ENCODE results near the gene ZNF514. TPM values are rescaled to one million over a fixed set of nuclear protein-coding genes. Genes with fewer than 3 reads are reported as not detected.

The ZNF514 gene
- total and polyA plus RNA-seq, 2 of the 8 experiments (the other 6 are each of a cell fraction or from before 2014, with no cell fraction given), result 5.3 to 13.3 TPM

DNA sequence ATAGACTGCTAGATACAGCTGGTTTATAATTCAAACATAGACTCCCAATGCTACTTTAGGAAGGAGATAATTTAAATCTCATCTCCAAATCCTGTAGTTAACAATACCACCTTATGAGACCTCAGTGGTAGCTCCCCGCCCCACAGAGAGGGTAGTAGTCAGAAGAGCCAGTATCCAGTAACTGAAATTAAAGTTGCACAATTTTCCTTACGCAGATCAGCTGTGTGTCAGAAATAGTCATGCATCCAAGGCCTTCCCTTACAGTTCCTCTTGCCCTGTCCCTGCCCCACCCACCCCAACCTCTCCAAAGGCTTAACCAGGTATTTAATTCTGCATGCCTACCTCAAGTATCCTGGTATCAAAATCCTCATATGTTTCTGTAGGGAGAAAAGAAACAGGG is 53.6 kb downstream of the ZNF514 start:
- no peak overlapping the region for H3K27ac ChIP-seq (ENCODE audit: low read depth, low read length)
- TF ChIP-seq GTF2F1 (IDR thresholded peaks at IDR 0.05; ENCODE audit: borderline replicate concordance, low read depth, low read length) (no peak), BCL11A (IDR thresholded peaks at IDR 0.05; ENCODE audit: low read depth in 2 of 2, low read length in 2 of 2) (no peak)
- 95% methylated on average over 2 of the region's 2 CpGs; no CpG with 5 or more reads in 1 of the 2 experiments for WGBS, 2 experiments (ENCODE audit: extremely low coverage in 1 of 2, insufficient coverage in 1 of 2, insufficient read length in 1 of 2, insufficient replicate concordance in 2 of 2, low coverage in 1 of 2, low lambda C conversion rate in 2 of 2, missing lambda C conversion rate in 1 of 2)
- no peak overlapping the region for H4K5ac ChIP-seq (ENCODE audit: insufficient read length, low read depth, low read length)
- H3K4ac ChIP-seq (replicated peaks; ENCODE audit: insufficient read length, low read depth, low read length), result no peak overlapping the region
- peaks cover 0 to 2% of the 10 kb centered on the region in 2 experiments for H4K20me1 ChIP-seq (replicated peaks in 1 of 2; ENCODE audit: control insufficient read depth in 1 of 2, insufficient read depth in 2 of 2, low read length in 2 of 2)
- no peak overlapping the region for H3K14ac ChIP-seq (ENCODE audit: insufficient read length)
- no peaks in the 10 kb centered on the region for H3K79me1 ChIP-seq (ENCODE audit: low read depth, low read length)
- H2BK12ac ChIP-seq (ENCODE audit: low read depth, low read length), result no peak overlapping the region
- H2AK5ac ChIP-seq (ENCODE audit: low read depth, low read length), result no peak overlapping the region
- H2BK5ac ChIP-seq (ENCODE audit: low read depth, low read length), result no peak overlapping the region
- CTCF ChIA-PET (ENCODE audit: partially characterized antibody), result interaction anchor here (1.5 to 1.9 kb wide), 3 partner anchors 10 to 29 kb away, joined by 7 to 11 read pairs (median 8); no protein-coding TSS in a partner anchor
- no peaks in the 10 kb centered on the region for H3K4me1 ChIP-seq (replicated peaks in 1 of 4; ENCODE audit: control insufficient read depth in 3 of 4, insufficient read depth in 4 of 4, low read length in 3 of 4)
- H4K8ac ChIP-seq (ENCODE audit: extremely low read depth, insufficient read depth, low read length), result no peak overlapping the region
- H3K79me2 ChIP-seq (ENCODE audit: control insufficient read depth in 1 of 2, insufficient read depth in 2 of 2, low read length in 2 of 2), result no peaks in the 10 kb centered on the region
- H2BK20ac ChIP-seq (ENCODE audit: low read length), result no peak overlapping the region
- no peaks in the 10 kb centered on the region for H3K27me3 ChIP-seq (replicated peaks in 1 of 4; ENCODE audit: control insufficient read depth in 3 of 4, extremely low read depth in 1 of 4, insufficient read depth in 3 of 4, low read length in 3 of 4)
- H3K23me2 ChIP-seq (ENCODE audit: low read depth, low read length), result no peaks in the 10 kb centered on the region
- DNase-seq (ENCODE audit: low read depth in 1 of 2, low spot score in 2 of 2) (no peak), FAIRE-seq (no peak)
- H4K91ac ChIP-seq (replicated peaks; ENCODE audit: insufficient read length, low read length), result no peak overlapping the region
- no peak overlapping the region for H2BK120ac ChIP-seq (replicated peaks; ENCODE audit: low read depth, low read length)
- no peak overlapping the region for H3K4me3 ChIP-seq (ENCODE audit: extremely low read depth in 1 of 4, insufficient read depth in 2 of 4, low read depth in 3 of 4, low read length in 4 of 4)
- POLR2A ChIA-PET (ENCODE audit: partially characterized antibody), result interaction anchor here (1.8 kb wide), 1 partner anchor 26 kb away, joined by 4 read pairs; no protein-coding TSS in a partner anchor
- no peak overlapping the region for H2AFZ ChIP-seq (ENCODE audit: low read length)
- H3K9me3 ChIP-seq (ENCODE audit: insufficient read depth in 2 of 2, low read depth in 1 of 2, low read length in 1 of 2), result no peaks in the 10 kb centered on the region
- H2BK15ac ChIP-seq (ENCODE audit: low read length), result no peak overlapping the region
- H3K9ac ChIP-seq (replicated peaks in 1 of 4; ENCODE audit: extremely low read depth in 1 of 4, low read depth in 3 of 4, low read length in 3 of 4), result no peak overlapping the region
- H3K36me3 ChIP-seq (ENCODE audit: control insufficient read depth in 2 of 4, insufficient read depth in 4 of 4, low read length in 3 of 4), result peaks cover 5 to 59% (median 35%) of the 10 kb centered on the region in 4 experiments
- H3K56ac ChIP-seq (replicated peaks; ENCODE audit: insufficient read length, low read depth, low read length), result no peak overlapping the region
- no peak overlapping the region for H3K23ac ChIP-seq (ENCODE audit: insufficient read length)
- no peak overlapping the region for H3K18ac ChIP-seq (ENCODE audit: extremely low read depth, low read length)
- H3K4me2 ChIP-seq (ENCODE audit: insufficient read depth in 1 of 2, low read depth in 2 of 2, low read length in 2 of 2), result no peak overlapping the region

Data from H1 (cell line).